ENCODE measurements around the gene CLEC10A.

- TF ChIP-seq CTCF (IDR thresholded peaks at IDR 0.05) (no peak), POLR2A (IDR thresholded peaks at IDR 0.05) (no peak)
Observed at GRCh38 chr17:7108981-7109380, 28.9 kb upstream of the CLEC10A start.

All from thyroid gland (tissue), 4 donors.